Brain microvascular endothelial cell (primary cell): Measurements from ENCODE around the gene FAM217A.

Experiments
- DNase-seq: peaks from one replicate; pipeline ENCODE4 v3.0.0-alpha.2; 2020
- H3K27ac ChIP-seq: fragments of 250-450 bp; sonication (Bioruptor Pico); 2 replicates; pipeline ENCODE4 v1.5.1; 2020; ENCODE audit warnings: mild to moderate bottlenecking, moderate library complexity
- H3K27me3 ChIP-seq: fragments of 250-450 bp; sonication (Bioruptor Pico); replicated peaks from 2 replicates; pipeline ENCODE4 v1.5.1; 2020; ENCODE audit warnings: mild to moderate bottlenecking
- H3K36me3 ChIP-seq: fragments of 250-450 bp; sonication (Bioruptor Pico); replicated peaks from 2 replicates; pipeline ENCODE4 v1.5.1; 2020; ENCODE audit warnings: mild to moderate bottlenecking
- H3K4me3 ChIP-seq: 2 replicates; pipeline ENCODE4 v1.5.1; 2011; ENCODE audit warnings: low read depth, mild to moderate bottlenecking, control low read depth, low read length, moderate library complexity
- CTCF ChIP-seq: IDR thresholded peaks from 2 replicates; pipeline ENCODE4 v1.5.1; 2011; ENCODE audit warnings: low read depth, mild to moderate bottlenecking, moderate library complexity, low read length, control low read depth, inconsistent platforms; ENCODE audit errors: missing control alignments
- in situ Hi-C: cut with HindIII; loops from 2 replicates; pipeline ENCODE4 v1.10.0; 2017; ENCODE audit warnings: low sequenced_read_pairs, low pct_ligation_motif_present

The FAM217A gene

GRCh38 chr6:4074478-4075235 is 4.3 kb downstream of the FAM217A start:
- no peak overlapping the region for H3K4me3 ChIP-seq
- no peaks in the 10 kb centered on the region for H3K27me3 ChIP-seq
- in situ Hi-C loops = no loop called here
- no peaks in the 10 kb centered on the region for H3K36me3 ChIP-seq
- no peak overlapping the region for H3K27ac ChIP-seq
- no peak for TF ChIP-seq CTCF
- no peak for DNase-seq

- in situ Hi-C loops = no loop called here
- H3K36me3 ChIP-seq = no peaks in the 10 kb centered on the region
- no peaks in the 10 kb centered on the region for H3K27me3 ChIP-seq
- TF ChIP-seq CTCF = no peak
- DNase-seq = no peak
- no peak overlapping the region for H3K4me3 ChIP-seq
- H3K27ac ChIP-seq = no peak overlapping the region
These were observed 7.6 kb downstream of the FAM217A start for GRCh38 chr6:4071330-4071729.

GRCh38 chr6:4069199-4069598 is 9.7 kb downstream of the FAM217A start:
- Histone ChIP-seq H3K27me3 (no peaks in the 10 kb centered on the region), H3K36me3 (peaks cover 9% of the 10 kb centered on the region), H3K4me3 (no peak overlapping the region), H3K27ac (no peak overlapping the region)
- TF ChIP-seq CTCF = no peak
- DNase-seq = no peak
- in situ Hi-C loops = no loop called here

GRCh38 chr6:4067673-4068072 is 11.3 kb downstream of the FAM217A start:
- Histone ChIP-seq H3K27ac (no peak overlapping the region), H3K36me3 (peaks cover 18% of the 10 kb centered on the region), H3K4me3 (no peak overlapping the region), H3K27me3 (no peaks in the 10 kb centered on the region)
- DNase-seq = no peak
- in situ Hi-C loops = no loop called here
- no peak for TF ChIP-seq CTCF

- no peak overlapping the region for H3K27ac ChIP-seq
- no peak overlapping the region for H3K4me3 ChIP-seq
- TF ChIP-seq CTCF = no peak
- in situ Hi-C loops = no loop called here
- no peak for DNase-seq
- H3K27me3 ChIP-seq = no peaks in the 10 kb centered on the region
- peaks cover 24% of the 10 kb centered on the region for H3K36me3 ChIP-seq
These were observed 12.7 kb downstream of the FAM217A start for GRCh38 chr6:4066029-4066755.
